Stimulated activated CD8-positive, alpha-beta memory T cell treated with anti-CD3 and anti-CD28 coated beads, Interleukin-7, amount 100 ng/mL, for 24 hours (primary cell): Measurements from ENCODE around the gene TANC1.

Source experiments
- DNase-seq: peaks from one replicate; pipeline ENCODE4 v3.0.0-alpha.2; 2020; ENCODE audit warnings: low read depth

TANC1 gene

GRCh38 chr2:158994920-158995676 lies 26.7 kb downstream of the TANC1 start:
- DNase-seq = no peak

GRCh38 chr2:158995677-158996049 lies 27.2 kb downstream of the TANC1 start:
- no peak for DNase-seq

GRCh38 chr2:158996378-158996993 lies 28.0 kb downstream of the TANC1 start:
- DNase-seq = no peak

- no peak for DNase-seq
Observed at GRCh38 chr2:158997037-158997790, 28.8 kb downstream of the TANC1 start.

GRCh38 chr2:158998551-158999248 lies 30.3 kb downstream of the TANC1 start:
- no peak for DNase-seq

GRCh38 chr2:158999458-158999857 lies 31.0 kb downstream of the TANC1 start:
- no peak for DNase-seq

GRCh38 chr2:159000072-159000471 lies 31.6 kb downstream of the TANC1 start:
- no peak for DNase-seq

- DNase-seq = no peak
Observed at GRCh38 chr2:159002462-159003111, 34.1 kb downstream of the TANC1 start.

GRCh38 chr2:159003555-159003954 lies 35.1 kb downstream of the TANC1 start:
- no peak for DNase-seq

GRCh38 chr2:159004849-159005248 lies 36.4 kb downstream of the TANC1 start:
- no peak for DNase-seq

- no peak for DNase-seq
Observed at GRCh38 chr2:159009940-159010339, 41.5 kb downstream of the TANC1 start.

- no peak for DNase-seq
Observed at GRCh38 chr2:159010340-159010739, 41.9 kb downstream of the TANC1 start.

GRCh38 chr2:159010963-159011362 lies 42.5 kb downstream of the TANC1 start:
- no peak for DNase-seq

GRCh38 chr2:159012142-159012541 lies 43.7 kb downstream of the TANC1 start:
- DNase-seq = no peak

- DNase-seq = no peak
Observed at GRCh38 chr2:159013103-159013502, 44.7 kb downstream of the TANC1 start.

GRCh38 chr2:159015174-159015573 lies 46.7 kb downstream of the TANC1 start:
- DNase-seq = no peak

GRCh38 chr2:159015823-159016222 lies 47.4 kb downstream of the TANC1 start:
- DNase-seq = no peak

GRCh38 chr2:159017837-159018236 lies 49.4 kb downstream of the TANC1 start:
- DNase-seq = no peak

GRCh38 chr2:159019021-159019420 lies 50.6 kb downstream of the TANC1 start:
- DNase-seq = no peak

- DNase-seq = no peak
Observed at GRCh38 chr2:159022019-159022418, 53.6 kb downstream of the TANC1 start.

- DNase-seq = no peak
Observed at GRCh38 chr2:159026170-159026569, 57.7 kb downstream of the TANC1 start.

- DNase-seq = no peak
Observed at GRCh38 chr2:159028776-159029175, 60.3 kb downstream of the TANC1 start.
